ENCODE results near the gene TSPAN12. TPM values are rescaled to one million over a fixed set of nuclear protein-coding genes. Genes with fewer than 3 reads are reported as not detected.

The TSPAN12 gene
- total and polyA plus RNA-seq, 2 of the 8 experiments (the other 6 are each of a cell fraction or from before 2014, with no cell fraction given): 6.1 to 17.9 TPM

- no peak for TF ChIP-seq EP300 (IDR thresholded peaks at IDR 0.05; ENCODE audit: borderline replicate concordance in 1 of 2, low read depth in 2 of 2, low read length in 2 of 2)
- no peak for TF ChIP-seq KDM4A (IDR thresholded peaks at IDR 0.05; ENCODE audit: low read depth, low read length, severe bottlenecking)
- TF ChIP-seq YY1 (IDR thresholded peaks at IDR 0.05; ENCODE audit: low read depth, low read length): no peak
Observed at GRCh38 chr7:120793213-120793936, 64.6 kb downstream of the TSPAN12 start (continued).

Measured in H1 (cell line).